Measurements from ENCODE around the gene KAZALD1.

Gene KAZALD1

DNA sequence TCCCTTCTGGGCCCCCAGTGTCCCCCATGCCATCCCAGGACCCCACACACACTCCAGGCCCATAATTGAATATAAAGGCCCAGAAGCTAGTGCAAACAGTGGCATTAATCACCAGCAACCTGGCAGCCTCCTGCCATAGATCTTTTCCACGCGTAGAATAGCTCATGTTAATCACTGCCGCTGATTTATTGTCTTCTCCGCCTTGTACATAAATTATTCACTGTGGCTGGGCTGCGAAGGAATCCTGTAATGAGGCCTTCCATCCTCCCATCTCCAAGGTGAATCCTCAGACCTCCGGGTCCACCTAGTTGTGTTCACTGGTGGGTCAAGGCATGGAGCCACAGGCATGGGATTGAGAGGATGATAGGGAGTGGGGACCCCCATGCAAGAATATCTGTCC, 33.2 kb downstream of the KAZALD1 start:
- DNase-seq (ENCODE audit: low read depth), result no peak

DNA sequence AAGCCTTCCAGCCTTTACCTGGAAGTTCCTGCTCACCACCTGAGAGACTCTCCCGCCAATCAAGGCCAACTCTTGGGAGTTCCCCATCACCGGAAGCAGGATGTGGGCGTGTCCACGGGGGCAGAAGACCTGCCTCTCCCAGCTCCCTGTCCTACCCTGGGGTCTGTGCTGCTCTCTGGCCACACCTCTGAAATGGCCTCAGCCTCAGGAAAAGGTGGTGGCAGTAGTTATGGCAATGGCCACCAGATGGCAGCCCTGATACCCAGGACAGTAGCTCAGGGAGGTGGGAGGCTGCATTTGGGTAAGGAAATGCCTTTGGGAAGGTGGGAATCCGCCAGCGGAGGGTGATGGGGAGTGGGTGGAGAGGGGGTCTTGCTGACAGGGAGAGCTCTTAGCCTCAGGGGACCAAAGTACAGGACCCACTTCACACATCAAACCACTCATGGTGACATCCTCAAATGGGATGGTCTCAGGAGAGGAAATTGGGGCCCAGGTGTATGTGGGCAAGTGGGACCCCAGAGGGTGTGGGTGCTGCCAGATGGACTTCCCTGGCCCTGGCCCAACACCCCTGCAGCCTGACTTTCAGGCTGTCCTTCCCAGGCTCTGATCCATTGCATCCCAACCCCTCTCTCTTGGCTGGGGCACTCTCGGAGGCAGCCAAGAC, 33.9 kb downstream of the KAZALD1 start:
- DNase-seq (ENCODE audit: low read depth), result peak; percentile 46

DNA sequence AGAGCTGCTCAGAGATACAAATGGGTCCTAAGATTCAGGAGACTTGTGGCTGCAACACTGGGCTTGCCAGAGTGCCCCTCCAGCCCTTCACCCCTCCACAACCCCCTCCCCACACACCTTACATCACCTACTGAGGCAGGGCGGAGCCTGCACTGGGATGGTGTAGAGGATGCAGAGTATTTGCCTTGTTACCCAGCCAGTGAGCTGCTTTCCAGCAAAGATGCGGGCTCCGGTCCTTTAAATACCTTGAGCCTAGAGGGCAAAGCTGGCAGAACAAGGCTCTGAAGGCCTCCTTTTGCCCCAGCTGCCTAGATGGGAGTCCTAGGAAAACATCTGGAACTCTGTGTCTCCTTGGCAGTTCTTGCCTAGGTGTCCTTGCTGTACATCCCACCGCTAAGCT, 34.6 kb downstream of the KAZALD1 start:
- DNase-seq (ENCODE audit: low read depth), result no peak

DNA sequence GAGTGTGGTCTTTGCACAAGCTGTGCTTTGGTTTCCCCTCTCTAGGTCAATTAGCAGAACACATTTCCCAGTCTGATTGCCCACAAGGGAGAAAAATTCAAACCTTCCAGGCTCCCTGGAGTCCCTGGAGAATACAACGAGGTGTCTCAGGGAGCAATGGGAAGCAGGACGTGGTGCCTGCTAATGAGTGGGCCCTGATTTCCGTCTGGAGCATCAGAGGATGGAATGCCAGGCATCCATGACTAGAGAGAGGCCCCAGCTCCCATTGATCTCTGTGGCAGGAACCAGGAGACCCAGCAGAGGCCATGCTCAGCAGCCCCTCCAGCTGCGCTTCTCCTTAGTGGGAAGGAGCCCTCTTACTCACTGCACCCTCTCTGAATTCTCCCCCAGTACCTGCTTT, 36.1 kb downstream of the KAZALD1 start:
- no peak for DNase-seq (ENCODE audit: low read depth)

DNA sequence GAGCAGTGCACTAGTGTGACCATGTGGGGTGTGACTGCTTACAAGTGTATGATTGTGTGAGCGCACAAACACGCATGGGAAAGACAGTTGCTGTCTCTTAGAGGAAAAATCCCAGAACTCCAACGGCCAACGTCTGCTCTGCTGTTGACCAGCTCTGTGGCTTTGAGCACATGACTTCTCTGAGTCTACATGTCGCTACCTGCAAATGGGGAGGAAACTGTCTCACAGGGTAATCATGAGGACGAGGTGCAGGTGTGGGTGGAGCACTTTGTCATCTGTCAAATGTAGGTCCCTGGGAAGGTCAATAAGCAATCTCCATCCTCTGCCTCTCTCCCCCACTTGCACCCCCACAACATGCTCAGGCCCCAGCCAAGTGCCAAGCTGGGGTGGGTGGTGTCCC, 38.1 kb downstream of the KAZALD1 start:
- DNase-seq (ENCODE audit: low read depth), result no peak

DNA sequence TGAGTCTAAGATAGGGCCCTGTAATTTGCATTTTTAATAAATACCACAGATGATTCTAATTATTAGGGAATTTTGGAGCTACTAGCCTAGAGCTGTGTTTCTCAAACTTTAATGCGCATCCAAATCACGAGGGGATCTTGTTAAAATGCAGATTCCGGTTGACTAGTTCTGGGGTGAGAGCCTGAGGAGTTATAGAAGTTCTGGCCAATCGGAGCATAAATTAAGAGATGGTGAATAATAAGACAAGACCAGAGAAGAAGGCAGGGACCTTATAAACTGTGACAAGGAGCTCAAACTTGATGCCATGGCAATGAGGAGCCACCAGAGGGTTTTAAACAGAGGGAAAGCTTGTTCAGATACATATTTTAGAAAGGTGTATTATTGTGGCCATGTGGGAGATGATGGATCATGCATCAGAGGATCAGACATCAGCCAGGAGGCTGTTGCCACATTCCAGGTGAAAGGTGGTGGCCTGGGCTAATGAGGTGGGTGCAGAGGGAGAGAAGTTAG, 39.6 kb downstream of the KAZALD1 start:
- DNase-seq (ENCODE audit: low read depth), result no peak

DNA sequence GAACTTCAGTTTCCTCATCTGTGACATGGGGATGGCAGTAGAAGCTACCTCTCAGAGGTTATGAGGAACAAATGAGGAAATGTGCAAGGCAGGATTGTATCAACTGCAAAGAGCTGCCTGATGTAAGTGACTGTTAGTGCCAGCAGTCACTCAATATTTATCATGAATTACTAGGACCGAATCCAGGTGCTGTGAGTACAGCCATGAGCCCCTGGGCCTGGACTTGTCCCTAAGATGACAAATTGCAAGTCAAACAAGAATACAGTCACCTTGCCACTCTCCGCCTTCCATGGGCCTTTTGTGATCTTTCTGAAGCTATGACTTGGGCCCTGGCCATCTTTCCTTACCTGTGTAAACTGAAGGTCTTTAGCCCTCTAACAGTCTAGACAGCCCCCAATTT, 41.6 kb downstream of the KAZALD1 start:
- DNase-seq (ENCODE audit: low read depth), result no peak

DNA sequence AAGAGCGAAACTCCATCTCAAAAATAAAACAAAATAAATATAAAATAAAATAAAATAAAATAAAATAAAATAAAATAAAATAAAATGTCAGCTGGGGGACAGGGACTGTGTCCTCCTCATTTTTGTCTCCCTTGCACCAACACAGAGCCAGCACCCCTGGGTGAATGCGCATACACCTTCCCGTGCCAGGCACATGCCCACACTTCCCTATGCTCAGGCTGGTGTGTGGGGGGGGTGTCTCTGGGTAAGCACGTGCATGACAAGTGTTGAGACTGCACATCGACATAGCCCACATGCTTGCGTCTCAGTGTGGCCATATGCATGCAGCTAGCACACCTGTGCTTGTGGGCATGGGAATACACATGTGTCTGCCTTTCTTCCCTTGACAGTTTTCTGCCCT, 44.6 kb downstream of the KAZALD1 start:
- DNase-seq (ENCODE audit: low read depth), result no peak

DNA sequence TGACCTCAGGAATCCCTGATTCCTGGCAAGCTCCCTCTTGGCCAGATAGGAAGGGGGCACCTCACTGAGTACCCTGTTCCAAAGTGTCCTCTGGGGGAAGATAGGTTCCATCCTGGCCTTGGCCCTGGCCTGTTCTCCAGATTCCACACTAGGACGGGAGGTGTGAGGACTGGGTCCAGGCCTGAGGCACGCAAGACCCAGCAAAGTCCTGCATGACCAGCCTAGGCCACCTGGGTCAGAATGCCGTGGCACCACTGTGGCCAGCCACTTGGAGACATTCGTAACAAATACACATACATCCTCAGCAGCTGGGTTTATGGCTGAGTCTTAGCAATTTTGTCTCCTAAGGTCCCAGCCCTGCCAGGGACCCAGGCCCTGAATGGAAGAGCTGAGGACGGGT, 46.0 kb downstream of the KAZALD1 start:
- no peak for DNase-seq (ENCODE audit: low read depth)

DNA sequence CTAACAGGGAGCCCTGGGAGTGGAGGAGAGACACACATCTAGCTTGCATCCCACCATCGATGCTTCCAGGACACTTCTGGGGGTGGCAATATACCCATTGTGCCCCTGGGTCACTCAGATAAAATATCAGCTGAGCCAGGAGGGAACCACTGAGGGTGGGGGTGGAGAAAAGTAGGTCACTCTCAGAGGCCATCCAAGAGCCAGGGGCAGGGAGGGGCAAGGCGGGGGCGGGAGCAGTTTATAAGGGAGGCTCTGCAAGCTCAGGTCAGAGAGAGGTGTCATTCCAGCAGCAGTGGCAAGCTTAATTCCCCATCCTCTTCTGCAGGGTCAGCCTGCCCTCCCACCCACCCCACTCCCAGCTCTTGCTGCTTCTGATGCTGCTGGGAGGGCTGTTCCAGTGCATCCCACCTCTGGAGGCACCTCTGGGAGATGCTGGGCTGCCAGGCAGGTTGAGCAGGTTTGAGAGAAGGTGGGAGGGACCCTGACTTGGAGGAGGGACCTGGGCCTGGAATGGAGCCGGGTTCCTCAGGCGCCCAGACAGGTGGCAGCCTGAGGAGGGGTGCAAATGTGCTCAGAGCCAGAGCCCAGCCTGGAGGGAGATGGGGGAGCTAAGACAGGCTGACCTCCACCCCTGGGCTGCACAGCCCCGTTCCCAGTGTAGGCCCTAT, 49.2 kb downstream of the KAZALD1 start:
- DNase-seq (ENCODE audit: low read depth), result no peak

DNA sequence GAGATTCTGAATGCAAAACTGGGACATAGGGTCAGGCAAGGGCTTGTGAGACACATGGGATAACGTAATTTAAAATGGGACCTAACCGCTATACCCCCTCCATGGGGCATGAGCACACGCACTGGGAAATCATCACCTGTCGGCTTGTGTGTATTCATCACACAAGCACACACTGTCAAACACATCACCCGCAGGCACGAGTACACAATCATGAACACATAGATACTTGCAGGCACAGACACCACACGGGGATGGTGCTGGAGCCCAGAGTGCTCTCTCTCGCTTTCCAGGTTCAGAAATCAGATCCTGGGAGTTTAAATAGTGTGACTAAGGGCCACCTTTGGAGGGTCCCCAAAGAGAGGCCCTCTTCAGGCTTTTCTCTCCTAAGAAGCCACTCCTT, 49.8 kb downstream of the KAZALD1 start:
- no peak for DNase-seq (ENCODE audit: low read depth)

DNA sequence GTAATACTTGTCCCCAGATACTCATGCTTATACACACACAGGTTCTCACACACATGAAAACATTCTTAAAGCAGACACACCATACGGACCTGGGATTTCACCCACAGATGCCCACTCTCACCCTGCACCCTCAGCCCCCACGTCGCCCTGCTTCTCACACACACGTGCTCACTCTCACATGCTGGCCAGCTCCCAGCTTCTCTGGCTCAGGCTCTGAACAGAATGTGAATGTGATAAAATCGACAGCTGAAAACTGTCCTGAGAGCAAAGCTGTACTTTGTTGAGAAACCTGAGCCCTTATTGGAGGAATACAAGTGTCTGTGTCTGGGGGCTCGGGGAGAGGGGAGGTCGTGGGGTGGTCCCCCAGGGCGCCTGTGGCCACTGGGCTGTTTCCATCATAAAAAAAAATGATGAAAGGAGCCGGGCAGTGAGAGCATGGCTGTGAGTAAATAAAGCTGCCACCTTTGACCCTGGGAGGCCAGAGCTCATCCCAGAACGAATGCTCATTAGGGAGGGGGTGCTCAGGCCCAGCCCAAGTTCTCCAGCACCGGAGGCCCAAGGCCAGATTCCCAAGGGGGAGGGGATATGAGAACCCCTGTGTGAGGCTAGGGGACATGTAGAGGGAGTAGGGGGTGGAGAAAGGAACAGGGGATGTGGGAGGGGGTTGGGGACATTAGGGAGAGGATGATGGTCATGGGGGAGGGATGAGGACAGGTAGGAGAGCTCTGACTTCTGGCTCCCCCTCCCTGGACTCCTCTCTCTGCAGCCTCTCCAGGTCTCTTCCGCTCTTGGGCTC, 51.2 kb downstream of the KAZALD1 start:
- DNase-seq (ENCODE audit: low read depth), result no peak

DNA sequence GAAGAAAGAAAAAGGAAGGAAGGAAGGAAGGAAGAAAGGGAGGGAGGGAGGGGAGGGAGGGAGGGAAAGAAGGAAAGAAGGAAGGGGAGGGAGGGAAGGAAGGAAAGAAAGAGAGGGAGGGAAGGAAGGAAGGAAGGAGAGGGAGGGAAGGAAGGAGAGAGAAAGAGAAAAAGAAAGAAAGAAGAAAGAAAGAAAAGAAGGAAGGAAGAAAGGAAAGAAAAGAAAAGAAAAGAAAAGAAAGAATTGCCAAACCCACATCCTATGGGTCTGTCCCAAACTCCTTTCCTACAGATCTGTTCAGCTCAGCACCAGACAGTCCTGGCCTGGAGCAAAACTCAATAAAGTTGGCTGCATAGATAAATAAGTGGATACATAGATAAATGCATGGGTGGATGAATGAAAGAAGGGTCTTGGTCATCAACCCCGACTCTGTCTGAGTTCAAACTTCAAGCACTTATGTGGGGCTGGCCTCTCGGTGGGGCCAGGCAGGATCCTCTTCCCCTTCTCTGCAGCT, 52.2 kb downstream of the KAZALD1 start:
- DNase-seq (ENCODE audit: low read depth), result no peak

DNA sequence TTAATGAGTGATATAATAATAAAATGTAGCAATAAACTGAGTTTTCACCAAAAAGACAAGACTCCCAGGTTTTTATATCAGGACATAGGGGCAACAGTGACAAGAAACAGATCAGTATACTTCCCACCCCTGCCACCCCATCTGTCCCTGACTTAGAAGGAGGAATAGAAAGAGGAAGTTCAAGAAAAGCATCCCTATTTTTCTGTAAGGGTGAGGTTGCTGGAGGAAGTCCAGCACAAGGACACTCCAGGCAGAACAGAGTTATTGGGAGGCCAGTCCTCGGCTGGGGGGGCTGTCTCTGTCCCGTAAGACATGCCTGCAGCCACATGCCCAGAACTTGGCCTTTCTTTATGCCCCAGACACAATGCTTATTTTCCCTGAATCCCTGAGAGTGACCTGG, 52.9 kb downstream of the KAZALD1 start:
- no peak for DNase-seq (ENCODE audit: low read depth)
